ENCODE results near the gene TRAPPC6A. TPM values are rescaled to one million over a fixed set of nuclear protein-coding genes. Genes with fewer than 3 reads are reported as not detected.
A peak's percentile ranks its signal among the peaks of the same experiment; 100 is the strongest.

TRAPPC6A gene
- total RNA-seq, 1 experiment from 2014 or later = 59.9 TPM

- H3K27ac Mint-ChIP-seq = peak overlapping the region in 1 of 3 experiments; percentile 57; a peak in 1 of 7 replicates
- H3K4me1 Mint-ChIP-seq = peaks cover 6% of the 10 kb centered on the region in 2 experiments
- H3T11ph ChIP-seq (ENCODE audit: low read length) = no peak overlapping the region
- no CpG with 5 or more reads among the region's 9 CpGs for WGBS (ENCODE audit: extremely low coverage, insufficient read length, low lambda C conversion rate)
- no peaks in the 10 kb centered on the region for H3K79me1 ChIP-seq (ENCODE audit: insufficient read depth, low read depth, low read length, poor library complexity, severe bottlenecking)
- H4K5ac ChIP-seq (ENCODE audit: insufficient read length, low read depth, low read length) = no peak overlapping the region
- no peak overlapping the region for H2AK5ac ChIP-seq (ENCODE audit: insufficient read length, low read length)
- no peaks in the 10 kb centered on the region for H3K9me3 Mint-ChIP-seq
- no peak overlapping the region for H3K4ac ChIP-seq (ENCODE audit: low read depth, low read length)
- DNase-seq = no peak
- no peak overlapping the region for H2BK15ac ChIP-seq (ENCODE audit: low read depth, low read length)
- H2BK20ac ChIP-seq (ENCODE audit: low read depth, low read length, poor library complexity, severe bottlenecking) = no peak overlapping the region
- H2BK12ac ChIP-seq (ENCODE audit: insufficient read length, low read depth, low read length) = no peak overlapping the region
- H4K8ac ChIP-seq (replicated peaks; ENCODE audit: insufficient read length, low read depth, low read length) = no peak overlapping the region
- H2BK120ac ChIP-seq (ENCODE audit: low read depth, low read length, poor library complexity, severe bottlenecking) = no peak overlapping the region
- no peak overlapping the region for H3K23ac ChIP-seq (ENCODE audit: insufficient read length, low read depth, low read length)
- H3K9ac ChIP-seq (ENCODE audit: extremely low read depth, insufficient read length, low read length) = no peak overlapping the region
- H3K14ac ChIP-seq (ENCODE audit: insufficient read depth, low read length) = no peak overlapping the region
- no peaks in the 10 kb centered on the region for H3K4me1 ChIP-seq (ENCODE audit: insufficient read depth, low read length)
- H4K91ac ChIP-seq (ENCODE audit: insufficient read length, low read depth, low read length) = no peak overlapping the region
- no peak overlapping the region for H3K56ac ChIP-seq (ENCODE audit: insufficient read length, low read depth, low read length)
- no peaks in the 10 kb centered on the region for H3K79me2 ChIP-seq (ENCODE audit: insufficient read depth, low read length)
- no peak overlapping the region for H2AFZ ChIP-seq (ENCODE audit: low read length)
- no peaks in the 10 kb centered on the region for H3K9me3 ChIP-seq (ENCODE audit: control insufficient read depth, low read depth, low read length)
- no peaks in the 10 kb centered on the region for H4K20me1 ChIP-seq (ENCODE audit: control insufficient read depth, insufficient read depth, insufficient read length)
- peaks cover 10 to 29% (median 27%) of the 10 kb centered on the region in 3 experiments; a peak in 6 of 7 replicates for H3K36me3 Mint-ChIP-seq (ENCODE audit: insufficient read depth in 1 of 3, low read depth in 3 of 3)
- no peak overlapping the region for H3K18ac ChIP-seq (ENCODE audit: insufficient read length, low read depth, low read length)
- H3K23me2 ChIP-seq (ENCODE audit: insufficient read length, low read depth, low read length, poor library complexity, severe bottlenecking) = no peaks in the 10 kb centered on the region
- no peak overlapping the region for H2BK5ac ChIP-seq (ENCODE audit: insufficient read length, low read length)
- no peaks in the 10 kb centered on the region for H3K27me3 Mint-ChIP-seq (ENCODE audit: low read depth)
- TF ChIP-seq CTCF (conservative IDR thresholded peaks at IDR 0.05) = no peak
- H3K27ac ChIP-seq (ENCODE audit: insufficient read length, low read depth, low read length) = no peak overlapping the region
- no peaks in the 10 kb centered on the region for H3K27me3 ChIP-seq (ENCODE audit: insufficient read depth, low read length)
- H3K4me2 ChIP-seq (ENCODE audit: insufficient read depth, insufficient read length, low read length) = no peak overlapping the region
- no peak overlapping the region; a peak in 1 of 5 replicates for H3K4me3 Mint-ChIP-seq
Observed at GRCh38 chr19:45142726-45143110, 35.3 kb downstream of the TRAPPC6A start.

Data from H9 (cell line).